Gastrocnemius medialis (tissue), 4 donors: Measurements from ENCODE around the gene ENOPH1.

ENCODE experiments used
- CTCF ChIP-seq, 5 experiments: fragments of 450-650 bp in 3 of 5; fragments of 200-600 bp in 2 of 5; sonication (generic) in 2 of 5; IDR thresholded peaks in 4 of 5; conservative IDR thresholded peaks in 1 of 5; 1 replicate in 4 of 5; 2 replicates in 1 of 5; pipeline ENCODE4 v1.5.1; 2016 to 2019; ENCODE audit warnings: antibody characterized with exemption in 5 of 5, mild to moderate bottlenecking in 3 of 5, moderate library complexity in 3 of 5
- POLR2A ChIP-seq, 2 donors: fragments of 450-650 bp; IDR thresholded peaks; one replicate each; pipeline ENCODE4 v1.6.1; 2017; ENCODE audit warnings: antibody characterized with exemption in 2 of 2, mild to moderate bottlenecking in 2 of 2, moderate library complexity in 2 of 2

DNA sequence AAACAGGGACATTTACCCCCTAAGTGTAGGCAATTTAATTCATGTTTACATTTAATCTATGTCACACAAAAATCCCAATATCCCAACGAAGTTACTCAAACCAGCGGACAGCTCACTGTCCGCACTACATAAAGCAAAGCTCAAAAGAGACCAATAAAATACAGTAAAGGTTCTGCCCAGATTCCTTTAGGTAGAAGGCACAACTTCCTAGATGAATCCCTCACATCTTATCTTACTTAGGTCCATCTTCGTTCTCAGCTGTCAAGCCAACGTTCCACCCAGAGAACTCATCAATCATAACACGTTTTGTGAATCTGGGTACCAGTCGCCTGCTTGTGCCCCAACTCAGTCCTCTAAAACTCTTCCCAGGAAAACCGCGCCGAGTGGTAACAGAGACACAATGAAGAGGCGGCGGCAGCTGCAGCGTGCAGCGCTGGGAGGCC, 1.8 kb upstream of the ENOPH1 start:
- TF ChIP-seq CTCF (IDR thresholded peaks at IDR 0.05 in 4 of 5, conservative IDR thresholded peaks at IDR 0.05 in 1 of 5) (no peak), POLR2A (IDR thresholded peaks at IDR 0.05) (no peak)
